ENCODE results near the gene AKR1C2.
"Not testable (repeated sequence)": the region's sequence is repeated elsewhere in the genome, so short reads cannot be mapped to it uniquely, and the experiment has no call there.

- not testable (repeated sequence) for TF ChIP-seq EZH2 (IDR thresholded peaks at IDR 0.05; ENCODE audit: low read depth); CTCF (conservative IDR thresholded peaks at IDR 0.05)
Measured at GRCh38 chr10:4969289-4969688, 34.4 kb downstream of the AKR1C2 start.
